ENCODE measurements around the gene CHCHD10. TPM values are rescaled to one million over a fixed set of nuclear protein-coding genes. Genes with fewer than 3 reads are reported as not detected.

Gene CHCHD10
- total RNA-seq, 1 donor from 2014 or later: 87.2 TPM

GRCh38 chr22:23806837-23807236 lies 39.1 kb upstream of the CHCHD10 start:
- no peaks in the 10 kb centered on the region for H3K4me1 Mint-ChIP-seq (ENCODE audit: unreplicated experiment)
- no peak for TF ChIP-seq CTCF (conservative IDR thresholded peaks at IDR 0.05)
- no peaks in the 10 kb centered on the region for H3K9me3 Mint-ChIP-seq
- H3K27ac Mint-ChIP-seq: no peak overlapping the region
- DNase-seq (ENCODE audit: extremely low spot score, unreplicated experiment): no peak
- H3K4me3 Mint-ChIP-seq: no peak overlapping the region
- H3K27me3 Mint-ChIP-seq: no peaks in the 10 kb centered on the region
- H3K36me3 Mint-ChIP-seq: peaks cover 30% of the 10 kb centered on the region

DNA sequence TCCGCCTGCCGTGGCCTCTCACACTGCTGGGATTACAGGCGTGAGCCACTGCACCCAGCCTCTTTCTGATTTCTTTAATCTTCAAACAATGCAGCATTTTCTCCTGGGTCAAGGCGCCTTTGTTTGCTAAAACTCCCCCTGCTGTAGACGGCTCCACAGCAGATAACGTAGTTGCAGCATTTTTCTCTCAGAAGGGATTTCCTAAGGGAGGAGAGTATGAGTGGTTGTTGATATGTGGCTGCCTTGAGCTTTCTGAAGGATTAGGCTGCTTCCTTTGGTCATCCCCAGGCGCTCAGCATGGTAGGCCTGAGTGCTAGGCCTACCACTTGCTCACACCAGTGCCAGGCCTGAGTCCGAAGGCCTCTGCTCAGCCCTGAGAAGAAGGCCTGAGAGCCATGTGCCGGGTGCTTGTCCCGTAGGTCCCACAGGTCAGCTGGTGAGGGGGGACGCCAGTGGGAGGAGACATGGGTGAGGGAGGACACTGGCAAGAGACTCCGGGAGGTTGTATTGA lies 37.1 kb upstream of the CHCHD10 start:
- Mint-ChIP-seq H3K4me1 (ENCODE audit: unreplicated experiment) (no peaks in the 10 kb centered on the region), H3K9me3 (no peaks in the 10 kb centered on the region), H3K27me3 (no peaks in the 10 kb centered on the region), H3K36me3 (peaks cover 33% of the 10 kb centered on the region), H3K27ac (no peak overlapping the region), H3K4me3 (no peak overlapping the region)
- no peak for TF ChIP-seq CTCF (conservative IDR thresholded peaks at IDR 0.05)
- no peak for DNase-seq (ENCODE audit: extremely low spot score, unreplicated experiment)

GRCh38 chr22:23803001-23803819 lies 35.4 kb upstream of the CHCHD10 start:
- no peak for TF ChIP-seq CTCF (conservative IDR thresholded peaks at IDR 0.05)
- Mint-ChIP-seq H3K27me3 (no peaks in the 10 kb centered on the region), H3K4me3 (no peak overlapping the region), H3K36me3 (peaks cover 33% of the 10 kb centered on the region), H3K4me1 (ENCODE audit: unreplicated experiment) (no peaks in the 10 kb centered on the region), H3K9me3 (no peaks in the 10 kb centered on the region), H3K27ac (no peak overlapping the region)
- DNase-seq (ENCODE audit: extremely low spot score, unreplicated experiment): no peak

- no peak overlapping the region for H3K27ac Mint-ChIP-seq
- H3K4me3 Mint-ChIP-seq: no peak overlapping the region
- H3K27me3 Mint-ChIP-seq: no peaks in the 10 kb centered on the region
- peaks cover 32% of the 10 kb centered on the region for H3K36me3 Mint-ChIP-seq
- no peak for DNase-seq (ENCODE audit: extremely low spot score, unreplicated experiment)
- no peaks in the 10 kb centered on the region for H3K9me3 Mint-ChIP-seq
- H3K4me1 Mint-ChIP-seq (ENCODE audit: unreplicated experiment): no peaks in the 10 kb centered on the region
- TF ChIP-seq CTCF (conservative IDR thresholded peaks at IDR 0.05): no peak
These were observed 34.2 kb upstream of the CHCHD10 start for GRCh38 chr22:23801886-23802377.

DNA sequence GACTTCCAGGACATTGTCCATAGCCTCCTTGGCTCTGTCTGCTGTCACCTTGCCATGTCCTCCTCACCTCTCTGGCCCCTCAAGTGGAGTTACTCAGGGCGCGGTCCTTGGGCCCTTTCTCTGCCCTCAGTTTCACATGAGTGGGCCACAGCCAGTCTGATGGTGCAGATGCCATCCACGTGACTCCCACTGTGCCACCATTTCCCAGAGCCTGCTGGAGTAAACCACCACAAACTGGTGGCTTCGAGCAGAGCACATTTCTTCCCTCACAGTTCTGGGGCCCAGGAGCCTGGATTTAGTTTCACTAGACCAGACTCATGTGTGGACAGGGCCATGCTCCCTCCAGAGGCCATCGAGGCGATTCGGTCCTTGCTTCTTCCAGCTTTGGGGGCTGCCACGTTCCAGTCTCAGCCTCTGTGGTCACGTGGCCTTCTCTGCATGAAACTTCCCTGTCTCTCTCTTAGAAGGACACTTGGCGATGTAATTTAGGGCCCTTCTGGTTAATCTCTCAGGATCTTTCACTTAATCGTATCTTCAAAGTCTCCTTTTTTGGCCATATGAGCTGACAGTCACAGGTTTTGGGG lies 33.6 kb upstream of the CHCHD10 start:
- H3K36me3 Mint-ChIP-seq: peaks cover 34% of the 10 kb centered on the region
- H3K27me3 Mint-ChIP-seq: no peaks in the 10 kb centered on the region
- no peak for TF ChIP-seq CTCF (conservative IDR thresholded peaks at IDR 0.05)
- H3K27ac Mint-ChIP-seq: no peak overlapping the region
- H3K9me3 Mint-ChIP-seq: no peaks in the 10 kb centered on the region
- no peak overlapping the region for H3K4me3 Mint-ChIP-seq
- no peaks in the 10 kb centered on the region for H3K4me1 Mint-ChIP-seq (ENCODE audit: unreplicated experiment)
- DNase-seq (ENCODE audit: extremely low spot score, unreplicated experiment): no peak

Data from type B pancreatic cell (in vitro differentiated cells).